Stimulated activated CD8-positive, alpha-beta memory T cell treated with anti-CD3 and anti-CD28 coated beads, Interleukin-15, amount 100 ng/mL, for 24 hours (primary cell): ENCODE measurements around the gene ZNF281.

ENCODE experiments used
- DNase-seq: peaks from one replicate; pipeline ENCODE4 v3.0.0-alpha.2; 2020; ENCODE audit warnings: low read depth

ZNF281 gene

GRCh38 chr1:200388791-200389190 lies 21.0 kb downstream of the ZNF281 start:
- DNase-seq: no peak

GRCh38 chr1:200386416-200386815 lies 23.4 kb downstream of the ZNF281 start:
- no peak for DNase-seq

GRCh38 chr1:200384818-200385390 lies 24.9 kb downstream of the ZNF281 start:
- DNase-seq: no peak

- no peak for DNase-seq
These were observed 28.4 kb downstream of the ZNF281 start for GRCh38 chr1:200381256-200381984.

- DNase-seq: no peak
These were observed 29.2 kb downstream of the ZNF281 start for GRCh38 chr1:200380589-200381021.

- no peak for DNase-seq
These were observed 29.8 kb downstream of the ZNF281 start for GRCh38 chr1:200379940-200380588.

GRCh38 chr1:200379432-200379757 lies 30.4 kb downstream of the ZNF281 start:
- DNase-seq: no peak

DNA sequence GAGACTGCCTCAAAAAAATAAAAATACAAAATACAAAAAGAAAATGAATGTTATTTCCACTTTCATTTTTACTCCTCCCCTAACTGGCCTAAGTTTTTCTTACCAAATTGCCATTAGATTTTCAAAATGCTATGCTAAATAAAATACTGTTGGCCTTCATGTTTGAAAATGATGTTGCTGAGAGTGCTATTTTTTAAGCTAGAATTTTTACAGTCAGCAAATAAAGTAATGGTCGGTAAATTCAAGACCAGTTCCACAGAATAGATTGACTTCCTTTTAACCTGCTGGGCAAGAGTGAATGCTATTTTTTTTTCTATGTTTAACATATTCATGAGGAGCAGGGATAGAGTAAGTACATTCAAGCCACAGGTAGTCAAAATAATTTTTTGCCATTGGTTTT lies 31.7 kb downstream of the ZNF281 start:
- no peak for DNase-seq

- no peak for DNase-seq
These were observed 33.3 kb downstream of the ZNF281 start for GRCh38 chr1:200376528-200376927.

DNA sequence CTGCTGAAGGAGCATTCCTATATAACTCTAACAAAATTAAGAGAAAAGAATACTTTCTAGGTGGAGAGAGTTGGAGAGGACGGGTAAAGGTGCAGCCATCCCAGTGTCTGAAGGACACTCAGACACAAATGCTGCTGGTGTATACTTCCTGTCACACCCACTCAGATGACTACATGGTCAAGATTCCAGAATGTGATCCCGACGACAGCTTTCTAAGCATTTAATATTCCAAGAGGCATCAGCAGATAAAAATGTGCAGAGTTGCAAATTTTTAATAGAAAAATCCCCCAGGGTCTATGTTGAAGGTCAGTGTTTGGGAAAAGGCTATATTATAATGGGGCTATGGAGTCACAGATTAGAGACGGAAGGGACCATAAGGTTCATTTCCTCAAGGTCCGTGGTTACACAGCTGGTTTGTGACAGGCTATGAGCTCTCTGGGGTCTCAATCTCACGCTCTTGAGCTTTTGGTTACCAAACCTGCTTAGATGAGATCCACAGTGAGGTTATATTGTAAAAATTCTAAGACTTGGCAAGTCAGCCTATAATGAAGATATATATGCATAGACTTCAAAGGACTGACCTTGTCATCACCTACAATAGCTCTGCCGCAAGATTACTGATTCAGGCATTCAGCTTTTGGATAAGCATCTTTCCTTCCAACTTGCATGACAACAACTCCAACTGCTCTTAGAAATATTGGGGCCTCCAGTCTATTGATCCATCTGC lies 35.1 kb downstream of the ZNF281 start:
- no peak for DNase-seq

DNA sequence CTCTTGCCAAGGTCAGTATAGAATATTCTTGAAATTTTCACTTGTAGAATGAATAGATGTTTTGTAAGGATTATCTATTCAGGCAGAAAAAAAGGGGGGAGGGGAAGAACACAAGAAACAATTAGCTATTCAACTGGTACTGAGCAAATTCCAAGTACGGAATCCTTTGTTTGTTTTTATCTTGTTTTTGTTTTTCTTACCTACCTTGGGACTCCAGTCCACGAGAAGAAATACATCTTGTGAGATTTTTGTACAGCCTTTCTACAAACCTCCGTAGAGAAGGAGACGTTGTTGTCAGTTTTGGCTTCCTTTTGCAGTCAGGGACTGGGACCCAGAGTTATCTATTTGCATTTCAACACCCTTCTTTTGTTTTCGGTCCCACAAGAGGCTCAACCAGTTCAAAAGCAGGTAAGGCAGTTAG lies 36.0 kb downstream of the ZNF281 start:
- no peak for DNase-seq

- DNase-seq: no peak
These were observed 37.0 kb downstream of the ZNF281 start for GRCh38 chr1:200372885-200373181.

GRCh38 chr1:200372095-200372884 lies 37.5 kb downstream of the ZNF281 start:
- no peak for DNase-seq

- no peak for DNase-seq
These were observed 40.1 kb downstream of the ZNF281 start for GRCh38 chr1:200369706-200370105.

DNA sequence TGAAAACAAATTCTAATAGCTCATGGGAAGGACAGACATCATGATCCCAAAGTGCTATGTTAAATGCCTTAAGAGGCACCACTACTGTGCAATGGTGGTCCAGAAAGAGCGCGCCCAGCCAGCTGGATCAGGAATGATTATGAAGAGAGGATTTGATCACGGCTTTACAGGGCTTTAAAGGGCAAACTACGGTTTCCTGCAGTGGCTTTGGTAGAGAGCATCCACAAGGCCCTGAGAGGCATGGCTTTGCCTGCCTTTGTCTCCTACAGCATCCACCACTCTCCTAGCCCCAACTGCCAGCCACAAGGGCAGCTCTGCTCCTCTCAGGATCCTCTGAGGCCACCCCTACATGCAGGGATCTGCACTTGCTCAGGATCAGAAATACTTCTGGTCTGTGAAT lies 40.7 kb downstream of the ZNF281 start:
- no peak for DNase-seq

- DNase-seq: no peak
These were observed 41.3 kb downstream of the ZNF281 start for GRCh38 chr1:200368556-200368955.

DNA sequence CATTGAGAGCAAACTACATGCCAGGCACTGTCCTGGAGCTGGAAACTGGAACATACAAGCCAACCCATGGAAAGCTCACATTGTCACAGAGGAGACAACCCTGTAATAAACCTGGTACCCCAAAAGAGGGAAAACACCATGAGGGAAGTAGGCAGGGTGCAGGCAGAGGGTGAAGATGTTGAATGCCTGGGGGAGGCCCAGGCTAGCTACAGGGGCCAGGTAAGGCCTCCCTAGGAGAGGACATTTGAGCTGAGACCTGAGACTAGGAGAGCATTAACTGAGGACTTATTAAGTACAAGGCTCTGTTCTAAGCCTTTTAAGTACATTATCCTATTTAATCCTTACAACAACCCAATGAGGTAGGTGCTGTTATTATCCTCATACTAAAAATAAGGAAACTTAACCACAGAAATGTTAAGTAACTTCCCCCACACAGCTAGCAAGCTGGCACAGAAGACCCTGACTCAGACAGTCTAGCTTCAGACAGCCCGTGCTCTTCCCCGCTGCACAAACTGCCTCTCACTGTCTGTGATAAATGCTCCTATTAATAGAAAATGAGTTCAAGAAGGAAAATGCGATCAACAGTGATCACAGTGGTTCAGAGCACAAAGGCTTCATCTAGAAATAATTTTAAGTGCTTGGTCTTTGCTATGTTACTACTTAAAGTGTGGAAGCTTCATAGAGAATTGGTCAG lies 41.8 kb downstream of the ZNF281 start:
- no peak for DNase-seq

DNA sequence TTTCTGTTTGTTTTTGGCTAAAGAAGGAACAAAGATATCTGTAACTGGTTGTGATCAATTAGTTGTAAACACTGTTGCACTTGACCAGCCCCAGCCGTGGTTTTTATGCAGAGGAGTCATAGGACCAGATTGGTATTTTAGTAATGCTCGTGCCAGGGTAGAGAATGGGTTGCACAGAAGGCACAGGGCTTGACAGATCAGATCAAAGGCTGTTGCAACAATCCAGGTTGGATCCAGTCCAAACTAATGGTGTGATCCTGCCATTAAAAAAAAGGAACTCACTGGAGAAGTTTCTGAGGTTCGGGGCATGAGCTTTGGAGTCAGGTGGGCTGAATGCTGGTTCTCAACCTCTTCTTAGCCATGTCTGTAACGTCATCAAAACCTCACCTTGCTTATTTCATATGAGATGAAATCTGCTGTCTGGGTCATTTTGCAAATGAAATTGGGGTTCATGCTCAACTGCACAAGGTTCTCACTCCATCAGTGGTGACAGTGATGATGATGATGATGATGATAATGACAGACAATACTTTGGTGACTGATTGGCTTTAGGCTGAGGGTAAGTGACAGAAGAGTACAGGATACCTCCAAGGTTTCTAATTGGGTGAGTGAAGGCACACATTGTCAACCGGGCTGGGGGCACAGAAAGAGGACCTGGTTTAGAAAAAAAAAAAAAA lies 43.1 kb downstream of the ZNF281 start:
- no peak for DNase-seq

GRCh38 chr1:200365897-200366426 lies 43.9 kb downstream of the ZNF281 start:
- no peak for DNase-seq

GRCh38 chr1:200364831-200365230 lies 45.0 kb downstream of the ZNF281 start:
- no peak for DNase-seq
